Endodermal cell (in vitro differentiated cells): ENCODE measurements around the gene LHPP. TPM values are rescaled to one million over a fixed set of nuclear protein-coding genes. Genes with fewer than 3 reads are reported as not detected.

Source experiments
- DNase-seq: peaks from one replicate; pipeline ENCODE4 v3.0.0-alpha.2; 2017
- H3K27ac ChIP-seq: 2 replicates; pipeline ENCODE4 v1.5.1; 2013; ENCODE audit warnings: mild to moderate bottlenecking, low read depth, low read length, moderate library complexity
- H3K27me3 ChIP-seq: 2 replicates; pipeline ENCODE4 v1.6.1; 2013; ENCODE audit warnings: mild to moderate bottlenecking, low read length, moderate library complexity; ENCODE audit not compliant: insufficient read depth, control insufficient read depth, poor library complexity, severe bottlenecking
- H3K36me3 ChIP-seq: 2 replicates; pipeline ENCODE4 v1.7.0; 2013; ENCODE audit warnings: mild to moderate bottlenecking, low read length, moderate library complexity; ENCODE audit not compliant: control insufficient read depth, insufficient read depth
- H3K4me1 ChIP-seq: one replicate; pipeline ENCODE4 v1.7.0; 2013; ENCODE audit warnings: low read length; ENCODE audit not compliant: control insufficient read depth, insufficient read depth
- H3K4me3 ChIP-seq: 2 replicates; pipeline ENCODE4 v1.5.1; 2013; ENCODE audit warnings: mild to moderate bottlenecking, low read length, moderate library complexity
- H3K9ac ChIP-seq: 2 replicates; pipeline ENCODE4 v1.6.1; 2013; ENCODE audit warnings: mild to moderate bottlenecking, low read length, moderate library complexity; ENCODE audit not compliant: poor library complexity, severe bottlenecking; ENCODE audit errors: extremely low read depth
- H3K9me3 ChIP-seq: 2 replicates; pipeline ENCODE4 v1.6.1; 2013; ENCODE audit warnings: mild to moderate bottlenecking, low read length, moderate library complexity; ENCODE audit not compliant: control insufficient read depth
- H3K27ac Mint-ChIP-seq: 2 replicates; pipeline ENCODE4 v1.8.0; 2020; ENCODE audit warnings: mixed read lengths
- H3K27me3 Mint-ChIP-seq: 2 replicates; pipeline ENCODE4 v1.8.0; 2021; ENCODE audit warnings: mild to moderate bottlenecking, mixed read lengths; ENCODE audit not compliant: insufficient read depth
- H3K36me3 Mint-ChIP-seq: 2 replicates; pipeline ENCODE4 v1.8.0; 2020; ENCODE audit warnings: low read depth, mixed read lengths
- H3K4me1 Mint-ChIP-seq: 2 replicates; pipeline ENCODE4 v1.8.0; 2020; ENCODE audit warnings: mixed read lengths
- H3K4me3 Mint-ChIP-seq: 2 replicates; pipeline ENCODE4 v1.8.0; 2020; ENCODE audit warnings: mild to moderate bottlenecking, moderate library complexity, mixed read lengths
- H3K9me3 Mint-ChIP-seq: 2 replicates; pipeline ENCODE4 v1.8.0; 2020; ENCODE audit warnings: mild to moderate bottlenecking, mixed read lengths
- CTCF ChIP-seq: fragments of 200-600 bp; sonication (generic); conservative IDR thresholded peaks from 2 replicates; pipeline ENCODE4 v1.5.0; 2021; ENCODE audit warnings: antibody characterized with exemption, mild to moderate bottlenecking
- WGBS, 2 experiments: methylation state at CpG; one replicate each; pipeline versions ENCODE4 v1.1.5 to v1.1.7; 2013; ENCODE audit warnings: missing lambda C conversion rate in 2 of 2, mixed read lengths in 1 of 2; ENCODE audit not compliant: insufficient coverage in 1 of 2, insufficient read length in 1 of 2; 5-methylcytosine and 5-hydroxymethylcytosine counted together
- total RNA-seq, 2 donors: library from RNA; stranded (reverse); fragmentation: NEBNext Ultra II Directional in 1 of 2; extraction: Animal tissue kit (Norgen Biotek cat#: 25700) in 1 of 2; gene quantifications; 2 replicates in 1 of 2; 3 replicates in 1 of 2; pipeline ENCODE4 v1.2.1, GENCODE V29; 2021

LHPP gene
- total RNA-seq, 2 donors from 2014 or later, result 23.3 to 24.8 TPM

GRCh38 chr10:124517931-124518330, 56.3 kb downstream of the LHPP start:
- peaks cover 9% of the 10 kb centered on the region for H3K36me3 Mint-ChIP-seq
- WGBS, 2 experiments, result 85 to 86% methylated on average over 4 to 9 of the region's 9 CpGs
- H3K4me3 ChIP-seq, result no peak overlapping the region
- H3K9ac ChIP-seq, result no peak overlapping the region
- H3K9me3 ChIP-seq, result no peaks in the 10 kb centered on the region
- H3K36me3 ChIP-seq, result no peaks in the 10 kb centered on the region
- DNase-seq, result peak; percentile 31
- H3K4me1 ChIP-seq, result no peaks in the 10 kb centered on the region
- H3K27ac Mint-ChIP-seq, result no peak overlapping the region
- no peak for TF ChIP-seq CTCF
- H3K27ac ChIP-seq, result no peak overlapping the region
- H3K27me3 Mint-ChIP-seq, result peaks cover 1% of the 10 kb centered on the region
- no peaks in the 10 kb centered on the region for H3K4me1 Mint-ChIP-seq
- H3K4me3 Mint-ChIP-seq, result no peak overlapping the region
- H3K27me3 ChIP-seq, result no peaks in the 10 kb centered on the region
- H3K9me3 Mint-ChIP-seq, result no peaks in the 10 kb centered on the region

GRCh38 chr10:124518366-124518765, 56.7 kb downstream of the LHPP start:
- Histone ChIP-seq H3K4me1 (no peaks in the 10 kb centered on the region), H3K27ac (no peak overlapping the region), H3K4me3 (no peak overlapping the region), H3K27me3 (no peaks in the 10 kb centered on the region), H3K9ac (no peak overlapping the region), H3K36me3 (no peaks in the 10 kb centered on the region), H3K9me3 (no peaks in the 10 kb centered on the region)
- Mint-ChIP-seq H3K9me3 (no peaks in the 10 kb centered on the region), H3K27me3 (peaks cover 1% of the 10 kb centered on the region), H3K27ac (no peak overlapping the region), H3K36me3 (peaks cover 9% of the 10 kb centered on the region), H3K4me1 (no peaks in the 10 kb centered on the region), H3K4me3 (no peak overlapping the region)
- WGBS, 2 experiments, result 92 to 96% methylated on average over 9 to 15 of the region's 15 CpGs
- TF ChIP-seq CTCF, result no peak
- no peak for DNase-seq

- Histone ChIP-seq H3K4me3 (no peak overlapping the region), H3K4me1 (no peaks in the 10 kb centered on the region), H3K27ac (no peak overlapping the region), H3K9me3 (no peaks in the 10 kb centered on the region), H3K9ac (no peak overlapping the region), H3K36me3 (no peaks in the 10 kb centered on the region), H3K27me3 (no peaks in the 10 kb centered on the region)
- WGBS, 2 experiments, result 88 to 90% methylated on average over 10 to 20 of the region's 20 CpGs
- no peak overlapping the region for H3K27ac Mint-ChIP-seq
- no peaks in the 10 kb centered on the region for H3K27me3 Mint-ChIP-seq
- H3K36me3 Mint-ChIP-seq, result peaks cover 9% of the 10 kb centered on the region
- H3K4me1 Mint-ChIP-seq, result no peaks in the 10 kb centered on the region
- H3K4me3 Mint-ChIP-seq, result no peak overlapping the region
- peak; percentile 48 for DNase-seq
- H3K9me3 Mint-ChIP-seq, result no peaks in the 10 kb centered on the region
- peak; percentile 16 for TF ChIP-seq CTCF
Observed at GRCh38 chr10:124520558-124521428, 59.2 kb downstream of the LHPP start.
